Hindlimb muscle (tissue), 1 donor: ENCODE measurements around the gene ETF1. TPM values are rescaled to one million over a fixed set of nuclear protein-coding genes. Genes with fewer than 3 reads are reported as not detected.

Experiments
- DNase-seq: peaks from one replicate; pipeline ENCODE4 v3.0.0-alpha.2; 2013
- polyA plus RNA-seq: library from polyadenylated mRNA; unstranded; fragments of 120-200 nt; gene quantifications from one replicate; pipeline ENCODE4 v1.2.1, GENCODE V29; 2013; ENCODE audit not compliant: insufficient read length

ETF1 gene
- 39.6 TPM for polyA plus RNA-seq

- DNase-seq = peak; percentile 99
Observed at GRCh38 chr5:138542956-138543729, at the start of gene ETF1. Gene ETF1, minus strand, starts transcription at chr5:138543236. Its CDS starts 318 bp downstream, at chr5:138542918.

- no peak for DNase-seq
Observed at GRCh38 chr5:138588013-138588788, 45.2 kb upstream of the ETF1 start.

- no peak for DNase-seq
Observed at GRCh38 chr5:138585157-138585556, 42.1 kb upstream of the ETF1 start.

GRCh38 chr5:138583984-138584637 lies 41.1 kb upstream of the ETF1 start:
- no peak for DNase-seq

- no peak for DNase-seq
Observed at GRCh38 chr5:138582959-138583358, 39.9 kb upstream of the ETF1 start.

- no peak for DNase-seq
Observed at GRCh38 chr5:138580777-138581176, 37.7 kb upstream of the ETF1 start.

- DNase-seq = no peak
Observed at GRCh38 chr5:138580001-138580400, 37.0 kb upstream of the ETF1 start.

GRCh38 chr5:138579517-138579863 lies 36.5 kb upstream of the ETF1 start:
- DNase-seq = no peak

- no peak for DNase-seq
Observed at GRCh38 chr5:138577452-138577851, 34.4 kb upstream of the ETF1 start.

GRCh38 chr5:138575194-138576015 lies 32.4 kb upstream of the ETF1 start, which contains the start of gene HSPA9:
Gene HSPA9, minus strand, starts transcription at chr5:138575401. Its CDS starts 83 bp downstream, at chr5:138575318.
- peak; percentile 100 for DNase-seq

GRCh38 chr5:138574744-138575193 lies 31.7 kb upstream of the ETF1 start:
- no peak for DNase-seq

- DNase-seq = no peak
Observed at GRCh38 chr5:138573949-138574670, 31.1 kb upstream of the ETF1 start.

- DNase-seq = no peak
Observed at GRCh38 chr5:138573223-138573622, 30.2 kb upstream of the ETF1 start.

- DNase-seq = no peak
Observed at GRCh38 chr5:138570871-138571270, 27.8 kb upstream of the ETF1 start.

- no peak for DNase-seq
Observed at GRCh38 chr5:138569782-138570181, 26.7 kb upstream of the ETF1 start.

GRCh38 chr5:138568061-138568824 lies 25.2 kb upstream of the ETF1 start:
- DNase-seq = no peak

- no peak for DNase-seq
Observed at GRCh38 chr5:138566792-138567191, 23.8 kb upstream of the ETF1 start.

- no peak for DNase-seq
Observed at GRCh38 chr5:138565100-138565821, 22.2 kb upstream of the ETF1 start.

GRCh38 chr5:138564242-138564641 lies 21.2 kb upstream of the ETF1 start:
- no peak for DNase-seq
